Ovary (tissue), 9 donors: ENCODE results near the gene NOL7. TPM values are rescaled to one million over a fixed set of nuclear protein-coding genes. Genes with fewer than 3 reads are reported as not detected.

Source experiments
- DNase-seq, 5 donors: peaks; one replicate each; pipeline ENCODE4 v3.0.0-alpha.2; 2019 to 2020
- H3K27ac ChIP-seq, 2 donors: fragments of 200-600 bp; one replicate each; pipeline versions ENCODE4 v1.5.1 to v1.8.0; 2019 to 2022
- H3K27me3 ChIP-seq: fragments of 200-600 bp; one replicate; pipeline ENCODE4 v1.8.0; 2022
- H3K36me3 ChIP-seq: fragments of 200-600 bp; sonication (generic); one replicate; pipeline ENCODE4 v1.5.1; 2019
- H3K4me1 ChIP-seq: one replicate; pipeline ENCODE4 v1.8.1; 2013; ENCODE audit warnings: mild to moderate bottlenecking, moderate library complexity; ENCODE audit not compliant: insufficient read depth
- H3K4me3 ChIP-seq: fragments of 200-600 bp; sonication (generic); one replicate; pipeline ENCODE4 v1.5.1; 2017
- H3K9me3 ChIP-seq, 2 donors: fragments of 200-600 bp in 1 of 2; sonication (generic) in 1 of 2; one replicate each; pipeline versions ENCODE4 v1.5.1 to v1.8.1; 2013 to 2019; ENCODE audit warnings: mild to moderate bottlenecking in 1 of 2, moderate library complexity in 1 of 2
- CTCF ChIP-seq, 3 donors: fragments of 450-650 bp in 2 of 3; fragments of 200-600 bp in 1 of 3; IDR thresholded peaks; one replicate each; pipeline versions ENCODE4 v1.5.1 to v1.8.0; 2016 to 2022; ENCODE audit warnings: antibody characterized with exemption in 3 of 3, mild to moderate bottlenecking in 1 of 3
- EP300 ChIP-seq: sonication (generic); formaldehyde crosslinking; IDR thresholded peaks from one replicate; pipeline ENCODE4 v1.6.1; 2017; ENCODE audit warnings: antibody characterized with exemption
- POLR2A ChIP-seq: fragments of 450-650 bp; IDR thresholded peaks from one replicate; pipeline ENCODE4 v1.6.1; 2017; ENCODE audit warnings: antibody characterized with exemption, mild to moderate bottlenecking, moderate library complexity
- WGBS, 3 donors: extraction: QIAGEN DNeasy Blood & Tissue Kit in 1 of 3; methylation state at CpG; one replicate each; pipeline versions ENCODE4 v1.1.5 to v1.1.7; 2013 to 2017; 5-methylcytosine and 5-hydroxymethylcytosine counted together
- intact Hi-C, 4 donors: fragments of 100-400 bp; cut with DNase I; formaldehyde crosslinking; loops; one replicate each; pipeline versions ENCODE4 v1.11.0 to v1.15.1; 2022 to 2023
- polyA plus RNA-seq, 2 donors: library from polyadenylated mRNA; stranded (reverse); fragments of 200-250 nt in 1 of 2; fragments of 350-450 nt in 1 of 2; fragmentation: Illumina TruSeq in 1 of 2; extraction: RNeasy Lipid Tissue Mini Kit (QIAGEN cat#74804) in 1 of 2; gene quantifications; one replicate each; pipeline ENCODE4 v1.2.3, GENCODE V29; 2013 to 2014
- total RNA-seq, 7 donors: library from RNA; depleted of rRNA in 2 of 7; stranded (reverse); fragments of >200 nt in 2 of 7; fragmentation: NEBNext Ultra II Directional in 3 of 7; extraction: Animal tissue kit (Norgen Biotek cat#: 25700) in 3 of 7; gene quantifications; one replicate each; pipeline versions ENCODE4 v1.1.0 to v1.2.4, GENCODE V29; 2016 to 2023
- donor health status: DM: no; HTN: no; CAD: no; lungs with moderate emphysema.
- donor health status: DM: no; HTN: no; CAD: no.
- donor health status: Bipolar disorder and iron deficiency.
- donor health status: DM: yes; HTN: yes; CAD: no.
- donor health status: DM: no; HTN: no; CAD: no.
- donor health status: DM: yes; HTN: yes; CAD: no.

NOL7 gene
- total and polyA plus RNA-seq, 9 donors = 49.3 to 77.7 (median 62.6) TPM

GRCh38 chr6:13617066-13617465 lies 1.9 kb downstream of the NOL7 start:
- WGBS, 3 donors = 73 to 83% (median 79%) methylated on average over 2 of the region's 2 CpGs
- Histone ChIP-seq H3K9me3 (no peaks in the 10 kb centered on the region), H3K27ac (no peak overlapping the region), H3K27me3 (no peaks in the 10 kb centered on the region), H3K4me1 (peaks cover 1% of the 10 kb centered on the region), H3K36me3 (no peaks in the 10 kb centered on the region), H3K4me3 (no peak overlapping the region)
- DNase-seq = no peak
- intact Hi-C loops = loop anchor here in 3 of 4 donors (5.0 to 10.0 kb wide), 5 partner anchors 88 to 178 kb away; partner anchors contain the start of gene RANBP9 (in 1 of the 3)
- TF ChIP-seq POLR2A = no peak
- TF ChIP-seq CTCF (IDR thresholded peaks at IDR 0.05) = no peak
- TF ChIP-seq EP300 = no peak

DNA sequence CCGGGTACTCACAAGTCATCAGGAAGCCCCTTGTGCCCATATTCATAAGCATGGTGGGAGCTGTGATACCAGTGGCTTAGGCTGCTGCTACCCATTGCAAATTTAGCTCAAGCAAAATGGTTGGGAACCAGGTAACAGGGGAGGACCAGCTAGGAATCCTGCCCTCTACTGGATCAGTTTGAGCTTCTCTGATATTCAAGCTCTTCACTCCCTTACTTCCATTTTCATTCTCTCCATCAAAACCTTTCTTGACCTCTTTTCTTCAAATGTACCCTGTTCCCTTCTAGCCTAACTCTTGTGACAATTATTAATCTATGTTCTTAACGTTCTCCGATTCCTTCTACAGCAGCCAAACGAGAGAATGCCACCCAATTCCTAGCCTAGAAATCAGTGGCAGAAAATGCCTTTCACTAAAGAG lies 9.7 kb downstream of the NOL7 start:
- H3K27me3 ChIP-seq = no peaks in the 10 kb centered on the region
- DNase-seq = no peak
- TF ChIP-seq EP300 (no peak), CTCF (IDR thresholded peaks at IDR 0.05) (no peak)
- no peaks in the 10 kb centered on the region for H3K4me1 ChIP-seq
- intact Hi-C loops = no loop called here
- WGBS, 3 donors = 66 to 71% (median 67%) methylated on average over 4 of the region's 4 CpGs
- no peak overlapping the region for H3K4me3 ChIP-seq
- H3K36me3 ChIP-seq = no peaks in the 10 kb centered on the region
- H3K27ac ChIP-seq = no peak overlapping the region
- no peaks in the 10 kb centered on the region for H3K9me3 ChIP-seq

GRCh38 chr6:13629459-13630116 lies 14.5 kb downstream of the NOL7 start:
- 51 to 60% (median 53%) methylated on average over 4 of the region's 4 CpGs for WGBS, 3 donors
- Histone ChIP-seq H3K9me3 (no peaks in the 10 kb centered on the region), H3K4me3 (no peak overlapping the region), H3K27me3 (no peaks in the 10 kb centered on the region), H3K36me3 (no peaks in the 10 kb centered on the region), H3K4me1 (no peaks in the 10 kb centered on the region), H3K27ac (no peak overlapping the region)
- intact Hi-C loops = no loop called here
- no peak for TF ChIP-seq EP300
- TF ChIP-seq POLR2A = no peak
- no peak for TF ChIP-seq CTCF (IDR thresholded peaks at IDR 0.05)
- DNase-seq = no peak

DNA sequence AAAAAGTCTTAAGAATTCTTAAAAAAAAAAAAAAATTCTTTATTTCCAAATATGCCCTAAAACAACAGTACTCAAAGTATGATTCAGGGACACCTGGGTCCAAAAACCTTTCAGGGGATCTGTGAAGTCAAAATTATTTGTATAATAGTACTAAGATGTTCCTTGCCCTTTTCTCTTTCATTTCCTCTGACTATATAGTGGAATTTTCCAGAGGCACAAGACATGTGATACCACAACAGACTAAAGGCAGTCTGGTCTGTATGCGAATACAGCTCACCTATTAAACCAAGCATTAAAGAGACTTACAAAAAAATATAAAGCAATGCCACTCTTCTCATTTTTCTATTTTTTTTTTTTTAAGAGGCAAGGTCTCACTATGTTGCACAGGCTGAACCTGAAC lies 15.4 kb downstream of the NOL7 start:
- whole genome bisulfite sequencing, 3 donors = 90 to 100% (median 93%) methylated on average over 1 of the region's 1 CpG
- H3K36me3 ChIP-seq = no peaks in the 10 kb centered on the region
- no peak for TF ChIP-seq POLR2A
- no peak for TF ChIP-seq EP300
- TF ChIP-seq CTCF (IDR thresholded peaks at IDR 0.05) = no peak

More for the DNA sequence above, 15.4 kb downstream of the NOL7 start:
- Histone ChIP-seq H3K9me3 (no peaks in the 10 kb centered on the region), H3K27me3 (no peaks in the 10 kb centered on the region), H3K4me1 (no peaks in the 10 kb centered on the region), H3K4me3 (no peak overlapping the region), H3K27ac (no peak overlapping the region)
- no peak for DNase-seq
- intact Hi-C loops = no loop called here
